ENCODE results near the gene GRIFIN.

- TF ChIP-seq CTCF (IDR thresholded peaks at IDR 0.05), result peak; percentile 80
- no peak for TF ChIP-seq PBX3 (IDR thresholded peaks at IDR 0.05)
- no peak for TF ChIP-seq EP300 (IDR thresholded peaks at IDR 0.05)
- TF ChIP-seq CBX8 (IDR thresholded peaks at IDR 0.05), result no peak
Measured at GRCh38 chr7:2477447-2478398, 1.5 kb upstream of the GRIFIN start.

Data from A549 (cell line).